GM12891 (cell line): ENCODE data around the gene GAMT. TPM values are rescaled to one million over a fixed set of nuclear protein-coding genes. Genes with fewer than 3 reads are reported as not detected.

Experiments
- DNase-seq: peaks from one replicate; pipeline ENCODE4 v3.0.0; 2011; ENCODE audit warnings: low spot score; ENCODE audit not compliant: insufficient read length
- FAIRE-seq: peaks from 2 replicates; lab custom pipeline; 2011; peaks lifted over from hg19 to GRCh38; lab: Jason Lieb, UNC
- PAX5 ChIP-seq: IDR thresholded peaks from 2 replicates; pipeline ENCODE4 v1.6.1; 2011; ENCODE audit warnings: low read length, moderate library complexity, mild to moderate bottlenecking; ENCODE audit not compliant: insufficient read depth, severe bottlenecking
- POLR2A ChIP-seq: IDR thresholded peaks from 2 replicates; pipeline ENCODE4 v1.6.1; 2011; ENCODE audit warnings: low read depth, low read length, control low read depth
- POLR2AphosphoS5 ChIP-seq: IDR thresholded peaks from 2 replicates; pipeline ENCODE4 v1.6.1; 2011; ENCODE audit warnings: low read depth, low read length, control low read depth
- POU2F2 ChIP-seq: IDR thresholded peaks from 2 replicates; pipeline ENCODE4 v1.6.1; 2011; ENCODE audit warnings: low read depth, mild to moderate bottlenecking, control low read depth, low read length, moderate library complexity
- SPI1 ChIP-seq: IDR thresholded peaks from 2 replicates; pipeline ENCODE4 v1.6.1; 2011; ENCODE audit warnings: low read depth, low read length, control low read depth
- TAF1 ChIP-seq: IDR thresholded peaks from 2 replicates; pipeline ENCODE4 v1.6.1; 2011; ENCODE audit warnings: low read depth, low read length, control low read depth
- polyA plus RNA-seq: library from polyadenylated mRNA; unstranded; fragments of >200 nt; gene quantifications from one replicate; pipeline ENCODE4 v1.2.1, GENCODE V29; 2012; ENCODE audit warnings: low read depth, missing spikeins, inconsistent platforms; ENCODE audit not compliant: missing spikeins

The GAMT gene
- polyA plus RNA-seq: 28.0 TPM

DNA sequence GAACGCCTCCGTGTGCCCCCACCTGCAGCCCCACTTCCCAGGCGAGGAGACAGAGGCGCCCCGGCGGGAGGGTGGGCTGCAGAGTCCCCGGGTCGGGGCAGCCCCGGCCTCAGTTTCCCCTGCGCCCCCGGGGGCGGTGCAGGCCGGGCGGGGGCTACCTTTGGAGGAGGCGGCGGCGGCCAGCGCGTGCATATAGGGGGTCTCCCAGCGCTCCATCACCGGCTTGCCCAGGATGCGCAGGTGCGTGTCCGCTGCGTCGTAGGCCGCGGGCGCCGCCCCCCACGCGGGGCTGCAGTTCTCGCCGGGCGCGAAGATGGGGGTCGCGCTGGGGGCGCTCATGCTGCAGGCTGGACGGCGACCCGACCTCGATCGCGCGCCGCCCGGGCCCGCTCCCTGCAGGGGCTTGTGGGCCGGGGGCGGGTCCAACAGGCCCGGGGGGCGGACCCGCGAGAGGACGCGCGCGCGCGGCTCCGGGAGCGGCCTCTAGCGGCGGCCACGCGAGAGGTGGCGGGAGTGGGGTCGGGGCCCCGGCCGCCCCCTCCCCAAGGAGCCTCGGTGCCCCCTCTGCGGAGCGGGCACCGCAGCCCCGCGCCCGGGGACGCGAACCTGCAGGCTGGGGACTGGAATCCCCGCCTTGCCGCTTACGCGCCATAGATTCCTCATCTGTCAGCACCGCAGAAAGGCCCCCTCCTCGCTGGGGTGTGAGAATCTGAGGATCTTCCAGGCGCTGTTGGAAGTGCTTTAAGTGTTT is at the start of gene GAMT:
TSS of gene GAMT (minus strand) at position 405 of the 751 bp plus-strand sequence. CDS start at position 339, 66 bp downstream.
- FAIRE-seq (peak; percentile 71), DNase-seq (peak; percentile 87)
- TF ChIP-seq POLR2AphosphoS5 (no peak), POLR2A (no peak), TAF1 (no peak), POU2F2 (no peak), PAX5 (no peak)

DNA sequence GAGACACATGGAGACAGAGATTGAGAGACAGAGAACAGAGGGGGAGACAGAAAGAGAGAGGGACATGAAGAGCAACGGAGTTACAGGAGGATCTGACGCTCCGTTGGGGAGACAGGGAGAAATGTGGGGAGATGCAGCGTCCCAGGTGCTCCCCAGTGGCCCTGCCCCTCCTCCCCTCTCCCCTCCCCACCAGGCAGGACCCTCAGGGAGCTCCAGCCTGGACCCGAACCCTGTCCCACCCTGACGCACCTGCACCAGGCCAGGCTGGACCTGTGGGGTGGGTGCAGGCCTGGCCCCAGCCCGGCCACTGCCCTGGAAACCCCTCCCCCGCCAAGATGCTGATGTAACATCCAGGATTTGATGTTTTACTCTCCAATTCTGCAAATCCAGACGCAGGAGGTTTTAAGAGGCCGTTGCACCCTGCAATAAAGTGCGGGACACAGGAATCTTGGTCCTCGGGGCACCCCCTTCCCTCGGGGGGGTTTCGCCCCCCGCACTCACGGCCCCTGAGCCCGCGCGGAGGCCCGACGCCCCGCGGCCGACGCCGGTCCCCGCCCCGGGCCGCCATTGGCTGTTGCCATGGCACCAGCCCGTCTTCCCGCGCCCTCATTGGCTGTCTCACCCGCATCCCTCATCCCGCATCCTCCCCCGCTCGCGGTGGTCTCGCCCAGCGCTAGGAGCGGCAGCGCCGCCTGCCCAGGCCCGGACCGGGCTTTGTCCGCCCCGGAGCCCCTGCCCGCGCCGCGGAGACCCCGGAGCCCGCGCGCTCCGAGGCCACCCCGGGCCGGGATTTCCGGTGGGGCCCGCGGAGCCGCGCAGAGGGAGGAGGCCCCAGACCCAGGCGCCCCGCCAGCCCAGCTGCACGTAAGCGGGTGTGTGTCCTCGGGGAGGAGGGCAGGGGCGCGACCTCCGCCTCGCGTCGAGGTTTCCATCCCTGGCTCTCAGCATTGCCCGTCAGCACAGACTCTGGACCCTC is 48.4 kb upstream of the GAMT start, which contains the start of gene APC2:
TSS of gene APC2 (plus strand) at position 655 of the 976 bp plus-strand sequence. CDS start 2,881 bp downstream, outside the sequence.
- DNase-seq (no peak), FAIRE-seq (no peak)
- TF ChIP-seq POLR2A: no peak
- TF ChIP-seq PAX5: no peak
- no peak for TF ChIP-seq TAF1
- no peak for TF ChIP-seq SPI1
- TF ChIP-seq POU2F2: no peak
- no peak for TF ChIP-seq POLR2AphosphoS5

DNA sequence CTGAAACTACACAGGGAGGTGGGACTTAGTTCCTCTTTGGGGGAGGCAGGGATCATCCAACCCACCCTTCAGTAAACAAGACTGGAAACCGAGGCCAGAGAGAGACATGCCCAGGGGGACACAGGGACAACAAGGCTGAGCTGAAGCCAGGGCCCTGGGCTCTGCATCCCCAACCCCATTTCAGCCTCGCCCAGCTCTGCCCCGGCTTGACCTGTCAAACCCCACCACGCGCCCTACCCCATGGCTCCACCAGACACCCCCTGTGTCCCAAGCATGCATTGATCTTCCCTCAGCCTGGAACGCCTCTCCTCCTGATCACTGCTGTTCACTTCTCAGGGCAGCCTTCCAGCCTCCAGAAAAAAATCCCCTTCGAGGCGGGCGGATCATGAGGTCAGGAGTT is 46.6 kb upstream of the GAMT start:
- FAIRE-seq: no peak
- DNase-seq: no peak
- TF ChIP-seq TAF1: no peak
- no peak for TF ChIP-seq SPI1
- TF ChIP-seq PAX5: no peak
- no peak for TF ChIP-seq POU2F2
- TF ChIP-seq POLR2AphosphoS5: no peak
- TF ChIP-seq POLR2A: no peak

DNA sequence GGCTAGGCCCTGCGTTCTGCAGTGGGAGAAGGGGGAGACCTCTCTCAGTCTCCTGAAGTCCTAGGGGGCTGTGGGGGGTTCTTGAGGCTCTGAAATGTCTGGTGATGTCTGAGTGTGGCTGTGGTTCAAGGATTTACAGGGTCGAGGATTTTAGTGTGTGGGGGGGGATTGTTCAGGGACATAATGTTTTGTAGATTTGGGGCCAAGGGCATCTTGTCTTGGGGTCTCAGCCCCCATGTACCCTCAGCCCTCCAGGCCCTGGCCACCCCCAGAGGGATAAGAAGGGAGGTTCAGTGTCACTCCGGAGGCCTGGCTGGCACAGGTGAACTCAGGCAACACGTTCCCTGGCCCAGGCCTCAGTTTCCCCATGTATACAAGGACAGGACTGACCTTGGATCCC is 46.2 kb upstream of the GAMT start:
- TF ChIP-seq SPI1: no peak
- FAIRE-seq (no peak), DNase-seq (no peak)

DNA sequence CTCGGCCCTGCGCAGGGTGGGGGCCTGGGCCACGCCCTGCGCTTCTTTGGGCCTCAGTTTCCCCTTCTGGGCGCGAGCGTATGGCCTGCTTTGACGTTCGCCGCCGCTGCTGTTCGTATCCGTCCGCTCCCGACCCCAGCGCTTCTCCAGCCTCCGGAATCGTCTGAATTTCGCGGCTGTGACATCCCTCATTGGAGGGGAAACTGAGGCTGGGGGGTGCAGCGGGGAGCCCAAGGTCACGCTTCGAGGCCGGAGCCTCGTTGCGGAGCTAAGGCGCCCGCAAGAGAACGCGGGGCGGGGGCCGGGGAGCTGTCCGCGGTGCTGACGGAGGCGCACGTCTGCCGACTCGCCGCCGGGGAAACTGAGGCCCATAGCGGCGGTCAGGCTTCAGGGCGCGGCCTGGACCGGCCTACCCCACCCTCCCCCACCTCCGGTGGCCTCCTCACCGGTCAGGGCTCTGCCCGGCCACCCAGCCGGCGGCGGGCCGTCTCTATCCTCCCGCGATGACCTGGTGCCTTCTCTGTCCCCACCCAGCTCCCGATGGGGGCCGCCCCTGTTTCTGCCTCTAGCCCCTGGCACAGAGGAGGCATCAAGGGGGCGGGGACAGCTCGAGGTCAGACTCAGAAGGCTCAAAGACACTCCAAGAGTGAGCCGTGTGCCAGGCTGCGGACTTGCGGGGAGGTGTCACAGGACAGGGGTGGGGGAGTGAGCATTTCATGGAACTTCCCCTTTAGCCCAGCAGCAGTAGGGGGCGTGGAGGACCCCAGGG is 45.6 kb upstream of the GAMT start:
- DNase-seq: no peak
- FAIRE-seq: no peak
- TF ChIP-seq POLR2A (no peak), TAF1 (no peak), PAX5 (no peak), POU2F2 (no peak), SPI1 (no peak), POLR2AphosphoS5 (no peak)

DNA sequence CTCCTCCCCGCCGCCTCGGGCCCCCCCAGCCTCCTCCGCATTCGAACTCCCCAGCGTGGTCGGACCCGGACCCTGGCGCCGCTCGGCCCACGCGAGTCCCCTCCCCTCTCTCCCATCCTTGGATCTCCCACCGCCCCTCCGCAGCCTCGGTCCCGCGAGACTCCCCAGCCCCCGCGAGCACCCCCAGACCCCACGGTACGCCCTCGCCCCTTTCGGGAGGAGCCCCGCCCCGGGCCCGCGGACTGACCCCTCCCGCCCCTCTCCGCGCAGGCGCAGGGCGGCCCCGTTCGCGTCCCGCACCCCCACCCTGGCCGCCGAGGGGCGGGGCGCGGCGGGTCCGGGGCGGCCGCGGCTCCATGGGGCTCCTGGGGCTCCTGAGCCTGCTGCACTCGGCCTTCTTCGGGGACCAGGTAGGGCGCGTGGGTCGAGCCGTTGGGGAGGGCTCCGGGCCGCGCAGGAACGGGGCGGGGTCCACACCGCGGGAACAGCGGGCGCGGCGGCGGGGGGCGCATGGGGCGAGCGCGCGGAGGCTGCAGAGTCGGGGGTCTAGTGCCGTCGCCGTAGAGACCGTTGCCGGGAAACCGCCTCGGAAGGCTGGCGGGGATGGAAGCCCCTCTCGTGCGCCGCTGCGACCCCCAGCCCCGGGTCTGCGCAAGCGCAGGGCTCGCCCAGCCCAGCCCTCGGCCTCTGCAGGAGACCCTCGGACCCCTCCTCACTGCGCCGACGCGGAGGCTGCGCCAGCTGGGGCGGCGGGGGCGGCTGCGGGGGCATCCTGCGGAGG is 44.8 kb upstream of the GAMT start:
- FAIRE-seq: no peak
- no peak for DNase-seq
- TF ChIP-seq POU2F2 (no peak), PAX5 (no peak), POLR2AphosphoS5 (no peak), TAF1 (no peak)

DNA sequence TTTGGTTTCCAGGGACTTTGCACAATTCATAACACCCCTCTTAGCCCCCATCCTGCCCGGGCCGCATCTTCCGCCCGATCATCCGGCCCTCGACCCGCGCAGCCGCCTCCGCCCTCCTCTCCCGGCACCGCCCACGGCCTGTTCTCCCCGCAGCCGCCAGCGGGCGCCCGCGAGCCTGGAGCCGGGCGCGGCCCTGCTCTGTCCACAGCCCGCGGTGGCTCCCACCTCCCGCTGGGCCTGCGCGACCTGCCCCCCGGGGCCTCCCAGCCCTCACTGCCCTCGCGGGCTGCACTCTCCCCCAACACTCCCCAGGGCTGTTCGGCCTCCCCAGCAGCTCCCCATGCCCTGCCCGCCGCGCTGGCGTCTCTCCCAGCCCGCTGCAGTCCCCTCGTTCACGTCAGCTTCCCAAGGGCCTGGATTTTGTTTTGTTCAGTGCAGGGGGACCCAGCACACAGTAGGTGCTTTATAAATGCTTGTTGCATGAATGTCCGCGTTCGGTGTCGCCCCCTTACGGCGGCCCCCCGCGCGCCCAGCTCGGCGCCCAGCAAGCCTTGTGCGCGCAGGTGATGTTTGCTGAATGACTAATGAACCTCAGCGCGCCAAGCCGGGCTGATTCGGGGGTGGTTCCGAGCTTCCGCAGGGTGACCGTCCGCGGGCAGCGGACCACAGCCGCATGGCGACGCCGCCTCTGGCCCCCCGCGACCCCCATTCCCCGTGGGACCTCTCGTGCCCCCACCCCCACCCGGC is 44.0 kb upstream of the GAMT start:
- TF ChIP-seq PAX5 (no peak), SPI1 (no peak)
- FAIRE-seq: peak; percentile 93
- peak; percentile 97 for DNase-seq

DNA sequence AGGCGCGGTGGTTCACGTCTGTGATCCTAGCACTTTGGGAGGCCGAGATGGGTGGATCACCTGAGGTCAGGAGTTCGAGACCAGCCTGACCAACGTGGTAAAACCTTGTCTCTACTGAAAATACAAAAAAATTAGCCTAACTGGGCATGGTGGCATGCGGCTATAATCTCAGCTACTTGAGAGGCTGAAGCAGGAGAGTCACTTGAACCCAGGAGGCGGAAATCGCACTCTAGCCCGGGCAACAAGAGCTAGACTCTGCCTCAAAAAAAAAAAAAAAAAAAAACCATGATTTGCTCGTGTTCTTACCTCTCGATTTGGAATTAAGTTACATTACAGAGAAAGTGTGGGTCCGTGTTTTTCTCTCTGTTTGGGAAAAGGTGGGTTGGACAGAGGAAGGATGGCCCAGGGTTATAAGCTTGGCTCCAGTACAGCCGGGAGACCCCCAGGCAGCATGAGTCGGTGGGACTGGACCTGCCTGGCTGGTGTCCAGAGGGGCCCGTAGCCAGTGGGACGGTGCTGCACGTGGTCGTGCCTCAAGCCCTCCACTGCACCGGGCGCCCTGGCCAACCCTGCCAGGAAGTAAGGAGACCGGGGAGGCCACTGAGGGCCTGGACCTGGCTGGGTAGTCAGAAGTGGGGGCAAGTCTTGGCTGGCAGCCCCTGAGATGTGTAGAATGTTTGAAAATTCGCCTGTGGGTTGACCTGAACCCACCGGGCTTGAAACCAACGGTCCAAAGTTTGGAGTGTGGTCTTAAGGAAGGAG is 40.5 kb upstream of the GAMT start:
- DNase-seq (no peak), FAIRE-seq (no peak)

More for the DNA sequence above, 40.5 kb upstream of the GAMT start:
- TF ChIP-seq POLR2A (peak; percentile 54), POLR2AphosphoS5 (no peak; the same call in 1 of the 2 replicates)
